HEK293T (cell line): ENCODE data around the gene RSU1.

Experiments
- CTCF ChIA-PET: fragments of 350-600 bp; formaldehyde crosslinking; extraction: SDS; loops from one replicate; lab custom pipeline; 2021; ENCODE audit warnings: antibody characterized with exemption, inconsistent platforms; lab: Yijun Ruan, JAX
- POLR2A ChIA-PET: fragments of 350-600 bp; formaldehyde crosslinking; extraction: SDS; loops from one replicate; lab custom pipeline; 2020; ENCODE audit warnings: antibody characterized with exemption, inconsistent platforms; lab: Yijun Ruan, JAX
- DNase-seq: peaks from one replicate; pipeline ENCODE4 v3.0.0; 2012; ENCODE audit warnings: mixed read lengths; ENCODE audit errors: extremely low spot score
- ARNT ChIP-seq: fragments of 450-650 bp; IDR thresholded peaks from 2 replicates; pipeline ENCODE4 v1.6.1; 2017; ENCODE audit warnings: mild to moderate bottlenecking
- BHLHE40 ChIP-seq: fragments of 450-650 bp; IDR thresholded peaks from 2 replicates; pipeline ENCODE4 v1.6.1; 2016; ENCODE audit warnings: mild to moderate bottlenecking, moderate library complexity, borderline replicate concordance
- CTBP1 ChIP-seq: fragments of 450-650 bp; IDR thresholded peaks from 2 replicates; pipeline ENCODE4 v1.6.1; 2016; ENCODE audit warnings: borderline replicate concordance
- ELF4 ChIP-seq: fragments of 450-650 bp; IDR thresholded peaks from 2 replicates; pipeline ENCODE4 v1.6.1; 2017; ENCODE audit warnings: antibody characterized with exemption
- FOXA1 ChIP-seq: fragments of 450-650 bp; IDR thresholded peaks from 2 replicates; pipeline ENCODE4 v1.6.1; 2016; ENCODE audit warnings: mild to moderate bottlenecking
- FOXK2 ChIP-seq: fragments of 450-650 bp; IDR thresholded peaks from 2 replicates; pipeline ENCODE4 v1.6.1; 2016; ENCODE audit warnings: mild to moderate bottlenecking
- FOXM1 ChIP-seq: fragments of 450-650 bp; IDR thresholded peaks from 2 replicates; pipeline ENCODE4 v1.6.1; 2017; ENCODE audit warnings: mild to moderate bottlenecking, borderline replicate concordance
- HDGF ChIP-seq: fragments of 450-650 bp; IDR thresholded peaks from 2 replicates; pipeline ENCODE4 v1.6.1; 2017; ENCODE audit warnings: antibody characterized with exemption, borderline replicate concordance
- L3MBTL2 ChIP-seq: fragments of 450-650 bp; conservative IDR thresholded peaks from 2 replicates; pipeline ENCODE4 v1.6.1; 2016; ENCODE audit warnings: mild to moderate bottlenecking
- LEF1 ChIP-seq: fragments of 450-650 bp; IDR thresholded peaks from 2 replicates; pipeline ENCODE4 v1.6.1; 2017; ENCODE audit warnings: mild to moderate bottlenecking, borderline replicate concordance
- NFRKB ChIP-seq: fragments of 450-650 bp; IDR thresholded peaks from 2 replicates; pipeline ENCODE4 v1.6.1; 2016; ENCODE audit warnings: mild to moderate bottlenecking, moderate library complexity
- SP1 ChIP-seq: fragments of 450-650 bp; IDR thresholded peaks from 2 replicates; pipeline ENCODE4 v1.6.1; 2017
- SUZ12 ChIP-seq: fragments of 450-650 bp; IDR thresholded peaks from 2 replicates; pipeline ENCODE4 v1.6.1; 2016; ENCODE audit warnings: mild to moderate bottlenecking
- TARDBP ChIP-seq: fragments of 450-650 bp; IDR thresholded peaks from 2 replicates; pipeline ENCODE4 v1.6.1; 2016
- ZNF384 ChIP-seq: fragments of 450-650 bp; IDR thresholded peaks from 2 replicates; pipeline ENCODE4 v1.6.1; 2016
- TF ChIP-seq, protein P1 (sequence below): fragments of 450-650 bp; IDR thresholded peaks from 2 replicates; pipeline ENCODE4 v1.6.1; 2016

The RSU1 gene

DNA sequence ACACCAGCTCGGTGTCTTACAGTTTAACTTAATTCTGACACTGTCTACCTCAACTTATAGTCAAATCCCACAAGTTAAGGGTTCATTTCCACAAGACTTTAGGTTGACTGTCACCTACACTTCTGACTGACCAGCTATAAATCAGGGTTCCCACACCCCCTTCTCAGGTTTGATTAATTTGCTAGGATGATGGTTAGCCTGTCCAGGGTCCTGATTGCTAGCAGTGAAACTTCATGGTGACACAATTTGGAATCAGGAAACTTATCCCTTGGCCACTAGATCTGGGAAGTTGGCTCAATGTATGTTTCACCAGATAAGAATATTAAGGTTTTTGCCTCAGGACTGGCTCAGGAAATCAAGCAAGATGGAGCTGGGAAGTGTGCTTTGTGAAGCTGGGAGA, 2.8 kb upstream of the RSU1 start:
- DNase-seq: no peak
- TF ChIP-seq FOXM1 (no peak), FOXA1 (no peak), BHLHE40 (no peak), SUZ12 (no peak), LEF1 (no peak), HDGF (no peak), L3MBTL2 (no peak), ZNF384 (no peak), ELF4 (no peak), ARNT (no peak), NFRKB (no peak), CTBP1 (no peak), TARDBP (no peak), SP1 (no peak), FOXK2 (no peak)
- TF ChIP-seq, protein P1, sequence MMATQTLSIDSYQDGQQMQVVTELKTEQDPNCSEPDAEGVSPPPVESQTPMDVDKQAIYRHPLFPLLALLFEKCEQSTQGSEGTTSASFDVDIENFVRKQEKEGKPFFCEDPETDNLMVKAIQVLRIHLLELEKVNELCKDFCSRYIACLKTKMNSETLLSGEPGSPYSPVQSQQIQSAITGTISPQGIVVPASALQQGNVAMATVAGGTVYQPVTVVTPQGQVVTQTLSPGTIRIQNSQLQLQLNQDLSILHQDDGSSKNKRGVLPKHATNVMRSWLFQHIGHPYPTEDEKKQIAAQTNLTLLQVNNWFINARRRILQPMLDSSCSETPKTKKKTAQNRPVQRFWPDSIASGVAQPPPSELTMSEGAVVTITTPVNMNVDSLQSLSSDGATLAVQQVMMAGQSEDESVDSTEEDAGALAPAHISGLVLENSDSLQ: no peak
- POLR2A ChIA-PET: no interaction called here
- CTCF ChIA-PET: no interaction called here

DNA sequence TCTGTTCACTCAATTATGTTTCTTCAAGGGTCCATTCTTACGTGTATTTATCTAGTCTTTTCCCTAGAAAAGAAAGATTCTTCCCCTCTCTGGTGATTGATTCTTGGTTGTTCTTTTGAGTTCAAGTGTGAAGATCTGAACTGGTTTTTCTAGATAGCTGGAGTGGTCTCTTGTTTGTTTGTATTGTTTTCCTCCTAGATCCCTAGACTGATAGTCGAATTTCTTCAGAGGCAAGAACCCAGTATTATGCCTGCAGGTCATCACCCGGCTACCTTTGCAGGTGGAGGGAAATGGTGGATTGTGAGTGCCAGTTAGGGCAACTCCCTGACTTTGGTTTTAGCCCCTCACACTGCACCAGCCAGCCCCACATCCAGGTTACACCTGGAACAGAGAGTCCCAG, 2.2 kb upstream of the RSU1 start:
- CTCF ChIA-PET: no interaction called here
- POLR2A ChIA-PET: no interaction called here
- TF ChIP-seq SP1 (no peak), ARNT (no peak), ZNF384 (no peak), LEF1 (no peak), ELF4 (no peak), FOXK2 (no peak), L3MBTL2 (no peak), HDGF (no peak), FOXM1 (no peak), CTBP1 (no peak), BHLHE40 (no peak), FOXA1 (no peak), NFRKB (no peak), TARDBP (no peak), SUZ12 (no peak)
- TF ChIP-seq, protein P1: no peak
- DNase-seq: no peak

DNA sequence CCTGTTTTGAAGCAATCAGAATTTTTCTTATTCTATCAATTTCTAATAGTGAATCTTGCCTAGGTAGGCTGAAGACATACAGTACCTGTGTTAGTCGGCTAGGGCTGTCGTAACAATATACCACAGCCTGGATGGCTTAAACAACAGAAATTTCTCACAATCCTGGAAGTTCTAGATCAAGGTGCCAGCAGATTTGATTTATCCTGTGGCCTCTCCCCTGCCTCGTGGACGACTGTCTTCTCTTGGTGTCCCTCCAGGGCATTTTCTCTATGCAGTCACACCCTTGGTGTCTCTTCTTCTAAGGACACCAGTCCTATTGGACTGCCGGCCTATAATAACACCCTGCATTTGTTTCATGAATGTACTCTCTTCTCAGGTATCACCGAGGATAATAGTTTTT, 1.8 kb upstream of the RSU1 start:
- CTCF ChIA-PET: no interaction called here
- TF ChIP-seq TARDBP (no peak), ARNT (no peak), HDGF (no peak), SP1 (no peak), CTBP1 (no peak)
- TF ChIP-seq, protein P1: no peak
- POLR2A ChIA-PET: no interaction called here
- DNase-seq: no peak

DNA sequence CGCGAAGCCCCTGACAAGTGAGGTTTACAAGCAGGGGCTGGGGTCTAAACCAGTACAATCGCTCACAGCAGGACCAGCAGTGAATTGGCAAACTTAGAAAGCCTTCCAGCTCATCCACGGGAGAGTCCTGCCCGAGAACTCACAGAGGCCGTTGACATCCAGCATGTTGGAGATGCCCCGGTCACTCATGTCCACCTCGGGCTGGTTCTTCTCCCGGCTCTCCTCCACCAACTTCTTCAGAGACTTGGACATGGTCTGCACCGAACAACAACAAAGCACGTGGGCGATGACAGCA, 447 bp downstream of the RSU1 start:
- DNase-seq: no peak
- TF ChIP-seq SUZ12 (no peak), L3MBTL2 (peak; percentile 76), BHLHE40 (no peak), ELF4 (no peak), FOXK2 (no peak), LEF1 (no peak), SP1 (no peak), HDGF (no peak)
- TF ChIP-seq, protein P1: no peak
- ChIA-PET POLR2A (interaction anchor here (1.0 to 1.2 kb wide), 2 partner anchors 21 to 957 kb away, joined by 4 to 5 read pairs; partner anchors contain the start of gene MINDY3), CTCF (no interaction called here)

DNA sequence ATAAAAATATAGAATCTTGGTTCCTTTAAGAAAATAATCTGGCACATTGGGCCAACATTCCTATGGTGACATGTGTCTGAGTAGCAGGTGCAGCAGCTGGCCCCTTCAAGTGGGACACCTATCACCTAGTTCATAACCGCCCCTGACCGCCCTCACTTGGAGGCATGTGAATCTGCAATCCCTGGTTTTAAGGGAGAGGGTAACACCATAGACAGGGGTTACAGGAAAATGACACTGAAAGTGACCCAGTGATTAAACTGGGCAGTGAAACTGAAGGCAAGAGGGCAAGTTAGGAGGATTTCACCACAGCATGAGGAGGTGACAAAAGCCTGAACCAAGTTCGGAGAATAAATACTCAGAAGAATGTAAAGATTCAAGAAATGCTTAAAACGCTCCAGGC, 1.1 kb downstream of the RSU1 start:
- no peak for TF ChIP-seq TARDBP
- no peak for TF ChIP-seq SP1
- TF ChIP-seq, protein P1: no peak
- POLR2A ChIA-PET: no interaction called here
- CTCF ChIA-PET: no interaction called here
- no peak for DNase-seq

DNA sequence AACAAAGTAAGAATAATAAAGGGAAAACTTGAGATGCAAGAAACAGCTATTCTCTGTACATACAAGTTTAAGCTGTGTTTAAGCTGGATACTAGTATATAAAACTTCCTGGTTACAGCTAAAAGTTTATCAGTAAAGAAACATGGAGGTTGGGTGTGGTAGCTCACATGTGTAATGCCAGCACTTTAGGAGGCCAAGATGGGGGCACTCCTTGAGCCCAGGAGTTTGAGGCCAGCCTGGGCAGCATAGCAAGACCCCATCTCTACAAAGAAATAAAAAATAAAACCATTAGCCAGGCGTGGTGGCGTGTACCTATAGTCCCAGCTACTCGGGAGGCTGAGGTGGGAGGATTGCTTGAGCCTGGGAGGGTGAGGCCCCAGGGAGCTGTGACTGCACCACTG, 3.2 kb downstream of the RSU1 start:
- DNase-seq: no peak
- CTCF ChIA-PET: interaction anchor here (0.8 kb wide), 1 partner anchor 36 kb away, joined by 3 read pairs; no protein-coding TSS in a partner anchor
- TF ChIP-seq FOXA1 (no peak), BHLHE40 (no peak), FOXK2 (no peak), SP1 (no peak), ARNT (no peak), TARDBP (no peak), FOXM1 (no peak), SUZ12 (no peak), LEF1 (no peak), L3MBTL2 (no peak), CTBP1 (no peak), ZNF384 (no peak), ELF4 (no peak), HDGF (no peak), NFRKB (no peak)
- TF ChIP-seq, protein P1: no peak
- POLR2A ChIA-PET: no interaction called here
